Esophagus squamous epithelium (tissue), 5 donors: Measurements from ENCODE around the gene DHX57. TPM values are rescaled to one million over a fixed set of nuclear protein-coding genes. Genes with fewer than 3 reads are reported as not detected.

Experiments used
- DNase-seq: peaks from one replicate; lab custom pipeline; 2025; lab: John Stamatoyannopoulos, UW
- H3K27ac ChIP-seq, 4 donors: fragments of 200-600 bp; sonication (generic); one replicate each; pipeline ENCODE4 v1.5.1; 2016 to 2019; ENCODE audit warnings: mild to moderate bottlenecking in 1 of 4
- H3K27me3 ChIP-seq, 4 donors: fragments of 200-600 bp; sonication (generic); 1 replicate in 3 of 4; 2 replicates in 1 of 4; pipeline versions ENCODE4 v1.5.1 to v1.6.0; 2017 to 2021; ENCODE audit warnings: antibody characterized with exemption in 1 of 4
- H3K36me3 ChIP-seq, 3 donors: fragments of 200-600 bp; sonication (generic); one replicate each; pipeline ENCODE4 v1.5.1; 2016 to 2019
- H3K4me1 ChIP-seq, 3 donors: fragments of 200-600 bp; sonication (generic); one replicate each; pipeline ENCODE4 v1.5.1; 2017 to 2019
- H3K4me3 ChIP-seq, 4 donors: fragments of 200-600 bp; sonication (generic); 1 replicate in 3 of 4; 2 replicates in 1 of 4; pipeline ENCODE4 v1.5.1; 2016 to 2019; ENCODE audit warnings: mild to moderate bottlenecking in 2 of 4, moderate library complexity in 1 of 4
- H3K9me3 ChIP-seq, 3 donors: fragments of 200-600 bp; sonication (generic); one replicate each; pipeline ENCODE4 v1.5.1; 2016 to 2019
- POLR2A ChIP-seq, 4 donors: fragments of 450-650 bp; IDR thresholded peaks; one replicate each; pipeline ENCODE4 v1.6.1; 2017; ENCODE audit warnings: antibody characterized with exemption in 4 of 4, mild to moderate bottlenecking in 4 of 4, moderate library complexity in 3 of 4
- WGBS, 2 donors: methylation state at CpG; one replicate each; pipeline ENCODE4 v1.1.5; 2018; 5-methylcytosine and 5-hydroxymethylcytosine counted together
- intact Hi-C: fragments of 100-400 bp; cut with DNase I; formaldehyde crosslinking; loops from one replicate; pipeline ENCODE4 v1.15.0; 2022
- total RNA-seq, 4 donors: library from RNA; depleted of rRNA; stranded (reverse); fragments of >200 nt; gene quantifications; one replicate each; pipeline ENCODE4 v1.1.0, GENCODE V29; 2016
- TF ChIP-seq, protein P1 (sequence below), 6 experiments: fragments of 450-650 bp in 4 of 6; fragments of 200-600 bp in 2 of 6; sonication (generic) in 2 of 6; IDR thresholded peaks; one replicate each; pipeline ENCODE4 v1.5.1; 2016 to 2019; ENCODE audit warnings: antibody characterized with exemption in 6 of 6, mild to moderate bottlenecking in 4 of 6, moderate library complexity in 4 of 6
- donor health status: DM: yes; HTN: yes; CAD: no.

Gene DHX57
- total RNA-seq, 4 donors from 2014 or later = 7.1 to 13.5 (median 10.1) TPM

DNA sequence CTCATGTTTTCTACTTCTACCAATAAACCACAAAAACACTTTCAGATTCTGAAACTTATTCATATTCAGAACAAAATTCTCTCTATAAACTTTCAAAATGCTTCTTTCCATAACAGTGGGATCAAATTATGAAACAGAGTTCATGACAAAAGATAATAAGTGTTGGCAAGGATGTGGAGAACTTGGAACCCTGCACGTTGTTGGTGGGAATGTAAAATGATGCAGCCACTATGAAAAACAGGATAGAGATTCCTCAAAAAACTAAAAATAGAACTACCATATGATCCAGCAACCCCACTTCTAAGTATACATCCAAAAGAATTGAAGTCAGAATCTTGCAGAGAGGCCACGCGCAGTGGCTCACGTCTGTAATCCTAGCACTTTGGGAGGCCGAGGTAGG lies 52.3 kb downstream of the DHX57 start:
- WGBS, 2 donors = 76 to 86% methylated on average over 5 of the region's 5 CpGs
- Histone ChIP-seq H3K4me3 (no peak overlapping the region), H3K27ac (no peak overlapping the region), H3K27me3 (no peaks in the 10 kb centered on the region), H3K36me3 (peaks cover 0 to 95% (median 0%) of the 10 kb centered on the region in 3 donors), H3K4me1 (no peaks in the 10 kb centered on the region), H3K9me3 (no peaks in the 10 kb centered on the region)
- TF ChIP-seq, protein P1, sequence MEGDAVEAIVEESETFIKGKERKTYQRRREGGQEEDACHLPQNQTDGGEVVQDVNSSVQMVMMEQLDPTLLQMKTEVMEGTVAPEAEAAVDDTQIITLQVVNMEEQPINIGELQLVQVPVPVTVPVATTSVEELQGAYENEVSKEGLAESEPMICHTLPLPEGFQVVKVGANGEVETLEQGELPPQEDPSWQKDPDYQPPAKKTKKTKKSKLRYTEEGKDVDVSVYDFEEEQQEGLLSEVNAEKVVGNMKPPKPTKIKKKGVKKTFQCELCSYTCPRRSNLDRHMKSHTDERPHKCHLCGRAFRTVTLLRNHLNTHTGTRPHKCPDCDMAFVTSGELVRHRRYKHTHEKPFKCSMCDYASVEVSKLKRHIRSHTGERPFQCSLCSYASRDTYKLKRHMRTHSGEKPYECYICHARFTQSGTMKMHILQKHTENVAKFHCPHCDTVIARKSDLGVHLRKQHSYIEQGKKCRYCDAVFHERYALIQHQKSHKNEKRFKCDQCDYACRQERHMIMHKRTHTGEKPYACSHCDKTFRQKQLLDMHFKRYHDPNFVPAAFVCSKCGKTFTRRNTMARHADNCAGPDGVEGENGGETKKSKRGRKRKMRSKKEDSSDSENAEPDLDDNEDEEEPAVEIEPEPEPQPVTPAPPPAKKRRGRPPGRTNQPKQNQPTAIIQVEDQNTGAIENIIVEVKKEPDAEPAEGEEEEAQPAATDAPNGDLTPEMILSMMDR (IDR thresholded peaks at IDR 0.05) = no peak
- no peak for TF ChIP-seq POLR2A (IDR thresholded peaks at IDR 0.05)
- DNase-seq = no peak
- intact Hi-C loops = no loop called here

DNA sequence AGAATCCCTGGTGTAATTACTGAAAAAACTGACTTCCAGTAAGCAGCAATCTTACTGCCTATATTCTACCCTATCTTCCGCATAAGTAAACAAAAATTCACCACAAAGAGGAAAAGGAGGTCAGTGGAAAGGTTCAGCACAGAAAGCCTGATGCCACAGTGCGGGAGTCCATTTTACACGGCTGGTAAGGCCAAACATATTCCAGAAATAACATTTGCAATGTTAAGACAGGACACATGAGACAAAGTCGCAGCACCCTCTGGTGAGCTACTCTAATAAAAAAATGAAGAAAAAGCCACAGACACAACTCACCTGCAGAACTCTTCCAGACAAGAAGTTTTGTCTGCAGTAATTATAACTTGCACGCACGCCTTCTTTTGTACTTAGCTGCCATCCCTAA lies 57.2 kb downstream of the DHX57 start:
- H3K4me1 ChIP-seq = no peaks in the 10 kb centered on the region
- DNase-seq = no peak
- no peak overlapping the region for H3K27ac ChIP-seq
- H3K9me3 ChIP-seq = no peaks in the 10 kb centered on the region
- H3K4me3 ChIP-seq = no peak overlapping the region
- intact Hi-C loops = no loop called here
- no peaks in the 10 kb centered on the region for H3K27me3 ChIP-seq
- peaks cover 0 to 98% (median 3%) of the 10 kb centered on the region in 3 donors for H3K36me3 ChIP-seq
- 76 to 78% methylated on average over 6 of the region's 6 CpGs for WGBS, 2 donors
- no peak for TF ChIP-seq POLR2A (IDR thresholded peaks at IDR 0.05)
- TF ChIP-seq, protein P1 (IDR thresholded peaks at IDR 0.05) = no peak

DNA sequence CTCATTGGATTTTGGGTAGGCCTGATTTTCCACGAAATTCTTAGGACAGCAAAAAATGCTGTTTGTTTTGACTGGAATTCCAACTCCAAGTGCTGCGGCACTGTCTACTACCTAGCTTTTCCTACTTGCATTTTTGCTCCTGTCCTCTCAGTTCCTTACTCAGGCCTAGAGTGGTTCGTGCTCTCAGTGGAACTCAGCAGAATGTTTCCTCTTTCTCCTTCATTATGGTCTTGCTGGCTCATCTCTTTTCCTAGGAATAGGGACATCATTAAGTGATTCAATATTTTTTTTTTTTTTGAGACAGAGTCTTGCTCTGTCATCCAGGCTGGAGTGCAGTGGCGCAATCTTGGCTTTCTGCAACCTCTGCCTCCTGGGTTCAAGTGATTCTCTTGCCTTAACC lies 59.8 kb downstream of the DHX57 start:
- Histone ChIP-seq H3K9me3 (no peaks in the 10 kb centered on the region), H3K27ac (no peak overlapping the region), H3K4me1 (no peaks in the 10 kb centered on the region), H3K36me3 (peaks cover 3 to 98% (median 4%) of the 10 kb centered on the region in 3 donors), H3K27me3 (no peaks in the 10 kb centered on the region), H3K4me3 (no peak overlapping the region)
- intact Hi-C loops = no loop called here
- no peak for DNase-seq
- no peak for TF ChIP-seq POLR2A (IDR thresholded peaks at IDR 0.05)
- TF ChIP-seq, protein P1 (IDR thresholded peaks at IDR 0.05) = no peak
- 89 to 92% methylated on average over 4 of the region's 4 CpGs for WGBS, 2 donors

GRCh38 chr2:38810488-38810887 lies 65.2 kb downstream of the DHX57 start:
- WGBS, 2 donors = 91 to 99% methylated on average over 7 of the region's 7 CpGs
- H3K4me3 ChIP-seq = no peak overlapping the region
- intact Hi-C loops = no loop called here

DNA sequence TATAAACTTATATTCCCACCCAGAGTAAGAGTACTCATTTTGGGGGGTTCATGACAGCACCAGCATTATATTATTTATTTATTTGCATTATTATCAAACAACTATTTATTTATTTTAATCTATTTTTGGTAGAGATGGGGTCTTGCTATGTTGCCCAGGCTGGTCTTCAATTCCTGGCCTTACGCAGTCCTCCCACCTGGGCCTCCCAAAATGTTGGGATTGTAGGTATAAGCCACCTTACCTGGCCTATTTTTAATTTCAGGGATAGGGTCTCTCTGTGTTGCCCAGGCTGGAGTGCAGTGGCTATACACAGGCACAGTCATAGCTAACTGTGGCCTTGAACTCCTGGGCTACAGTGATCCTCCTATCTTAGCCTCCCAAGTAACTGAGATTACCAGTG lies 67.1 kb downstream of the DHX57 start:
- Histone ChIP-seq H3K27ac (no peak overlapping the region), H3K4me1 (no peaks in the 10 kb centered on the region), H3K4me3 (no peak overlapping the region), H3K27me3 (no peaks in the 10 kb centered on the region), H3K36me3 (peaks cover 2 to 63% (median 3%) of the 10 kb centered on the region in 3 donors), H3K9me3 (no peaks in the 10 kb centered on the region)
- WGBS, 2 donors = 100% methylated on average over 1 of the region's 1 CpG
- DNase-seq = no peak
- intact Hi-C loops = no loop called here
- TF ChIP-seq, protein P1 (IDR thresholded peaks at IDR 0.05) = no peak
- TF ChIP-seq POLR2A (IDR thresholded peaks at IDR 0.05) = no peak

More at GRCh38 chr2:38810488-38810887, 65.2 kb downstream of the DHX57 start:
- Histone ChIP-seq H3K27me3 (no peaks in the 10 kb centered on the region), H3K4me1 (no peaks in the 10 kb centered on the region), H3K9me3 (no peaks in the 10 kb centered on the region), H3K36me3 (peaks cover 3 to 66% (median 4%) of the 10 kb centered on the region in 3 donors), H3K27ac (no peak overlapping the region)
- DNase-seq = no peak
- TF ChIP-seq POLR2A (IDR thresholded peaks at IDR 0.05) = no peak

GRCh38 chr2:38806733-38807059 lies 69.0 kb downstream of the DHX57 start:
- H3K27ac ChIP-seq = no peak overlapping the region
- peaks cover 0 to 63% (median 6%) of the 10 kb centered on the region in 3 donors for H3K36me3 ChIP-seq
- H3K9me3 ChIP-seq = no peaks in the 10 kb centered on the region
- no peaks in the 10 kb centered on the region for H3K27me3 ChIP-seq
- no peak for DNase-seq
- intact Hi-C loops = no loop called here
- no peaks in the 10 kb centered on the region for H3K4me1 ChIP-seq
- TF ChIP-seq, protein P1 (IDR thresholded peaks at IDR 0.05) = no peak
- no peak for TF ChIP-seq POLR2A (IDR thresholded peaks at IDR 0.05)
- H3K4me3 ChIP-seq = no peak overlapping the region
